Measurements from ENCODE around the gene KLF4.

Gene KLF4

DNA sequence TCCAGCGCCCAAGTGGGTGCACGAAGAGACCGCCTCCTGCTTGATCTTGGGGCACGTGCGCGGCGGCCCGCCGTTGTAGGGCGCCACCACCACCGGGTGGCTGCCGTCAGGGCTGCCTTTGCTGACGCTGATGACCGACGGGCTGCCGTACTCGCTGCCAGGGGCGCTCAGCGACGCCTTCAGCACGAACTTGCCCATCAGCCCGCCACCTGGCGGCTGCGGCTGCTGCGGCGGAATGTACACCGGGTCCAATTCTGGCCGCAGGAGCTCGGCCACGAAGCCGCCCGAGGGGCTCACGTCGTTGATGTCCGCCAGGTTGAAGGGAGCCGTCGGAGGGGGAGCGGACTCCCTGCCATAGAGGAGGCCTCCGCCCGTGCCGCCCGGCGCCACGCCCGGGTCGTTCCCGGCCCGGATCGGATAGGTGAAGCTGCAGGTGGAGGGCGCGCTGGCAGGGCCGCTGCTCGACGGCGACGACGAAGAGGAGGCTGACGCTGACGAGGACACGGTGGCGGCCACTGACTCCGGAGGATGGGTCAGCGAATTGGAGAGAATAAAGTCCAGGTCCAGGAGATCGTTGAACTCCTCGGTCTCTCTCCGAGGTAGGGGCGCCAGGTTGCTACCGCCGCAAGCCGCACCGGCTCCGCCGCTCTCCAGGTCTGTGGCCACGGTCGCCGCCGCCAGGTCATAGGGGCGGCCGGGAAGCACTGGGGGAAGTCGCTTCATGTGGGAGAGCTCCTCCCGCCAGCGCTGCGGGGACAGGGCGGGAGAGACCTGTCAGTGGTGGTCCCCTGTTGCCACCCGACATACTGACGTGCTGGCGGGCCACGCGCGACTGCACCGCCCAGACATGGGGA is 1.8 kb downstream of the KLF4 start:
- no peak for DNase-seq (ENCODE audit: low read depth, low spot score)

DNA sequence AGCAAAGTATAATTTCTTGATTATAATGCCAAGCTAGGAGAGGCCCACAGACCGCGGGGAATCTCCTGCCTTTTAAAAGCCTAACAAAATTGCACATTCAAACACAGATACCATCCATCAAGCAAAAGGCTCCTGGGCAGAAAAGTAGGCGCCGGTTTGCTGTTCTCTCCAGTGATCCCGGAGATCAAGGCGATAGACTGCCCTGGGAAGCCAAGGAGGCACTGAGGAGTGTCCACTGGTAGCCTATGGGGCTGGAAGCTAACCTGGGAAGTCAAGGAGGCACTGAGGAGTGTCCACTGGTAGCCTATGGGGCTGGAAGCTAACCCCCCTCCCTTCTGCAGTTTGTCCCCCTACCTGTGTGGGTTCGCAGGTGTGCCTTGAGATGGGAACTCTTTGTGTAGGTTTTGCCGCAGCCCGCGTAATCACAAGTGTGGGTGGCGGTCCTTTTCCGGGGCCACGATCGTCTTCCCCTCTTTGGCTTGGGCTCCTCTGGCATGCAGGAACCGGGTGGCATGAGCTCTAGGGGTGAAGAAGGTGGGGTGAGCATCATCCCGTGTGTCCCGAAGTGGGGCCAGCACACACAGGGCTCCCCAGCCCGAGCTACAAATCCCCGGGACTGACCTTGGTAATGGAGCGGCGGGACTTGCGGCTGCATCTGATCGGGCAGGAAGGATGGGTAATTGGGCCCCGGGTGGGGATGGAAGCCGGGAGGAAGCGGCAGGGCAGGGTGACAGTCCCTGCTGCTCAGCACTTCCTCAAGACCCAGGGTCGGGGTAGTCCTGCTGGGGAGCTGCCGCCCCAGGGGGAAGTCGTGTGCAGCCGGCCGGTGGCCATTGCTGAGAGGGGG is 2.7 kb downstream of the KLF4 start:
- no peak for DNase-seq (ENCODE audit: low read depth, low spot score)

DNA sequence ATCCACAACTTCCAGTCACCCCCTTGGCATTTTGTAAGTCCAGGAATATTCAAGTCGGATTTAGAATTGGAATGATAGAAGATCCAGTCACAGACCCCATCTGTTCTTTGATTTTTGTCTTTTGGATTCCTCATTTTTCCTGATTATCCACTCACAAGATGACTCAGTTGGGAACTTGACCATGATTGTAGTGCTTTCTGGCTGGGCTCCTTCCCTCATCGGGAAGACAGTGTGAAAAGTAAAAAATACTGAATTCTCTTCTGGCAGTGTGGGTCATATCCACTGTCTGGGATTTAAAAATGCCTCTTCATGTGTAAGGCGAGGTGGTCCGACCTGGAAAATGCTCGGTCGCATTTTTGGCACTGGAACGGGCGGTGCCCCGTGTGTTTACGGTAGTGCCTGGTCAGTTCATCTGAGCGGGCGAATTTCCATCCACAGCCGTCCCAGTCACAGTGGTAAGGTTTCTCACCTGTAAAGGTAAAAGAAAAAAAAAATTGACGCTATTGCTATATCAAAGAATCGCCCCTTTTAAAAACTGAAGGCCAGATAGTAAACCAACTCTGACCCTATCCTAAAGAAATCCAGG is 4.0 kb downstream of the KLF4 start:
- DNase-seq (ENCODE audit: low read depth, low spot score), result no peak

DNA sequence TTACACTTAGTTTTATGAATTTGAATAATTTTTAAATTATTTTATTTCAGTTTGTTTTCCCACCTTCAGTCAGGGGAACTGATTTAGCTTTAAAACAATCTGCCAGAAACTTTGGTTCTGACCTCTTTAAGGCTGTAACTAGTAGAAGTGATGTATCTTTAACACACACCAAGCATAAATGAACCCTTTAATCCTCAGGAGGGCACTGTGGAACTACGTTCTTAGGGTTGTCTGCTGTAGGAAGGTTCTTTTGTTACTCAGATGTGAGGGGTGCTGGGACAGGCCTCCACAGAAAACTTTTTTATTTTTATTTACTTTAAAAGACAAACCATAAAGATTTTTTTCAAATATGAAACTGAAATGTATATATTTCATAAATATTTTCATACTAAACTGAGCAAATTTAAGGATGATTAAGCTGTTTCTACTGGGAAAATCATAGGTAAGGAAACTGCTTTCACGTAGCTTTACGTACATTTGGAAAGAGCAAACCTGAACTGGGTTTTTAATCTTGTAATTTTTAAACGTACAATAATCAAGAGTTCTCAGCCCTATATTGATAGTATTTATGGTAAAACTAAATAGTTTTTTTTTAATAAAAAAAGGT is 5.3 kb downstream of the KLF4 start:
- no peak for DNase-seq (ENCODE audit: low read depth, low spot score)

DNA sequence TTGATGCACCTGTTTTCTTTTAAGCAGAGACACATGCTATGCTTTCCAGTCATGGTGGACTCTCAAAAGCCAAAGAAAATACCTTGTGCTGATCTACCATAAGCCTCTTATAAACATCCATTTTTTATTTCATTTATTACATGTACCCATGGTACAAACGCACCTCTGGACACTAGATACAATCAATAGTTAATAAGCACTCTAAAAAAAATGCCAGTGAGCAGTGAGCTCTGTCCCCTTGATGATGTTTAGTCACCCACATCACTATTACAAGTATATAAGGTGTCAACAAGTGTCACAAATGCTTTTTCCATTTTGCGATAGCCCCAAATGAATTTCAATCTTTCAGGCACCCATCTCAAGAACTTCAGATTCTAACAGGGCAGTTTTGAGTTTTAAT is 5.9 kb downstream of the KLF4 start:
- DNase-seq (ENCODE audit: low read depth, low spot score), result no peak

DNA sequence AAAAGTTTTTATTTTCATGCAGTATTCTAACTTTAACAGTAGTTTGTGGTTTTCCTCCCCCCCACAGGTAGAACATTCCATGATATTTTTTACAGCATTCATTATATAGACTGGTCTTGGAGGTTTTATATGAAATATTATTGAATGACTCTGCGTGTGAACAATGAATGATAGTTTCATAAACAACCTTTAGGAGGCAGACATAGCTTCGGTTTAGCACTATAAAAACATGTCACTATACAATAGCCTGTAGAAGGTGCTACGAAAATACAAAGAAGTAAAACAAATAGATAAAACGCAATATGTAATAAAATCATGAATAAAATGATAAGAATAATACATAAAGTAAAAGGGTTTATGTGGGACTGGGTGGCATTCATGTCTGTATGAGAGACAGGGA is 8.5 kb downstream of the KLF4 start:
- DNase-seq (ENCODE audit: low read depth, low spot score), result no peak

DNA sequence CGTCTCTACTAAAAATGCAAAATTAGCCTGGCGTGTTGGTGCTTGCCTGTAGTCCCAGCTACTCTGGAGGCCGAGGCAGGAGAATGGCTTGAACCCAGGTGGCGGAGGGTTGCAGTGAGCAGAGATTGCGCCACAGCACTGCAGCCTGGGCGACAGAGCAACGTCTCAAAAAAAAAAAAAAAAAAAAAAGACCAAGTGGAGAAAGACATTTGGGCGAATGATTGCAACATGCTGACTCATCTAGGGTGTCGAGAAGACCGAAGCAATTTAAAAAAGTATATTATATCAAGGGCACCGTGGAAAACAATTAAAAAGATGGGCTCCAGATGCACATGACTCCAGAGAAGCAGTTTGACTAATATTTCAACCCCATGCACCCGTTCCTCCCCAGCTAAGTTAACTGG is 9.2 kb downstream of the KLF4 start:
- DNase-seq (ENCODE audit: low read depth, low spot score), result no peak

DNA sequence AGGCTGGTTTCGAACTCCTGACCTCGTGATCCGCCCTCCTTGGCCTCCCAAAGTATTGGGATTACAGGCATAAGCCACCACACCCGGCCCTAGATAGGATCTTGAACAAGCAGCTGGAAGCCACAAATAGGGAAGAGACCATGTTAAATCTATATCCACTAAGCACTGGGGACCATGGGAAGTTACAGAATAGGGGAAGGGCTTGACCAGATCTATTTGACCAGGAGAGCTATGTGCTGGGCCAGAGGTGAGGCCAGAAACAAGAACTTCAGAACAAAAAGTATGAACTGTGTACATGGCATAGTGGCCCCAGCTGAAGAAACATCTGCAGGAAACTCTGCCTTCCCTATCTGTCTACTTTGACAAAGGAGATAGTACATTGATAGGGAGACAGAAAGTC is 10.8 kb downstream of the KLF4 start:
- no peak for DNase-seq (ENCODE audit: low read depth, low spot score)

DNA sequence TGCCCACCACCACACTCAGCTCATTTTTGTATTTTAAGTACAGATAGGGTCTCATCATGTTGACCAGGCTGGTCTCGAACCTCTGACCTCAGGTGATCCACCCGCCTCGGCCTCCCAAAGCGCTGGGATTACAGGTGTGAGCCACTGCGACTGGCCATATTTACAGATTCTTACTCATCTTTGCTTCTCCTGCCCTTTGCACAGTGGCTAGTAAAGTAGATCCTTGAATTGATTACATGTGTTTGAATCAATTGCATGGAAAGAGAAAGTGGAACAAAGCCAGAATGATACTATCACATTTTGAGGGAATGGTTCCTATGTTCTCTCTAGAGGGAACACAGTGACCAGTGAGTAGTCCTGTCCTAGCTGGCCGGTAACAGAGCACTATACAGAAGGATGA is 15.4 kb downstream of the KLF4 start:
- DNase-seq (ENCODE audit: low read depth, low spot score), result no peak

DNA sequence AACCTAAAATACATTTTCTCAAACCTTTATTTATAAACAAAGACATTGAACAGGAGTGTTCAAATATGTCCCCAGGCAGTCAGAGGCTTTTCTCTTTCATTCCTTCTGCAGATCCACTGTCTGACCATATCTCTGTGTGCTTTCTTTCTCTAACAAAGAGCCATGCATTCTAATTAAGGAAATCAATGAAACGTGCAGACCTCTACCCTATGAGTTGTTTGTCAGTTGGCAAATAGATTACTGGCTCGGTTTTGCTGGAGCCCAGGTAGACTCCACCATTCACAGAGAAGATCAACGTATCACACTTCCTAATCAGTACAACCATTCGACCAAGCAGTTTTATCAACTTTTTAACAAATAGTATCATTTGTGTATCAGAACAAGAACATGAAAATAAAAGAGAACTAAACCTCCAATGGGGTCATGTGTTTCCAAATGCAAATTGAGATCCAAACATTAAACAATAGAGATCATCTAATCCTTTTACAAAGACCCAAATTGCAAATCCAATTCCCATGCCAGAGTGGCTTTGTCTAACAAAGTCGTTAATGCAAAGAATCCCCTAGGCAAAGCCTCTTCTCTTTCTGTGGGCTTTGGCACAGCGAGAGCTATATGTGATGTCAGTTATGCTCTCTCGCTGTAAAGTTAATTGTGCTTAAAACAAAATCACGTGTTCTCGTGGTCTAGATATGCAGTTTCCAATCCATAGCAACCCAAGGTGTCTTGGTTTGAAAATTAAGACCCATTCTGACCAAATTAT is 16.8 kb downstream of the KLF4 start:
- no peak for DNase-seq (ENCODE audit: low read depth, low spot score)

DNA sequence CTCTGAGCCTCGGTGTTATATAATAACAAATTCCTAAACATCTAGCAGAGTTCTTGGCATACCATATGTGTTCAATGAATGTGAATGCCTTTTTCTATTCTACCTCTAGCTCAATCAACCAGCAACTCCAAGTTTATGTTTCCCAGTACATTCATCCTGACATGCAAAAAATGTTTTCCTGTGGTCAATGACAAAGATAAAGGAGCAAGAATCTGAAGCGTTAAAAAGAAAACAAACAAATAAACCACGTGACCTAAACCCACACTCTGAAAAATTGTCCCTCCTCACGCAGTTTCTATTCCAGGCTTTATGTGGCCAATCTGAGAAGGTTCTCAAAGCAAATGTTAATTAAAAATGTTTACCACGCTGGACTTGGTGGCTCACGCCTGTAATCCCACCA is 18.0 kb downstream of the KLF4 start:
- DNase-seq (ENCODE audit: low read depth, low spot score), result no peak

DNA sequence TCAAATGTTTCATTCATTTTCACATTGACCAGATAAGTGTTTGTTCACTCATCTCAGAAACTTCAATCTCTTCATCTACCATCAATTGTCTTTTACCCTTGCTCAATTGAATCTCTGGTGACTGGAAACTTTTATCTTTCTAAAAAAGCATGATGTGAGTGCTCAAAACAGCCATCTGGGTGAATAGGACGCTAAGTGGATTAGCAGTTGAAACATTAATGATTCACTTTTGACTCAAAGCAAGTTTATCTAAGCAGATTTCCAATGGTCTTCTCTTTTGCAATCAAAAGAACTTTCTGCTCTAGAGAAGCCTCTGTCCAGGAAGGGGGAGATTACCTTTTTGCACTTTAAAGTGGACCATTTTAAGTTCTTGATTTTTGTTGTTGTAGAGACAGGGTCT is 22.2 kb downstream of the KLF4 start:
- DNase-seq (ENCODE audit: low read depth, low spot score), result no peak

DNA sequence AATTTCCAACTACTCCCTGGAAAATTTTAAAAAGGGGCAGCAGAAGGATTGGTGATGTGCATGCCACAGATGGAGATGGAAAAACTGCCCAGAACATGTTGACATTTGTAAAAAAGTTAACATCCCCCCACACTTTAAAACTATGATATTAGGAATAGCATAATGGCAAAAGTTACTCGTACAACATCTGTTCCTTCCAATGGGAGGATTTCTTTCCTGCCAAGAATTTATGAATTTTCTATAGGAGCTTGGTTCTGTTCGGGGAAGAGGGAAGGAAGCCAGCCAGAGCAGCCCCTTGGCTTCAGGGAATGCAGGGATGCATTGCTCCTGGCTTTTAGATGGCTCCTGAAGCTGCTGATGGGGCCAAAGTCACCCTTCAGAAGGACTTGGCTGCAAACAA is 22.7 kb downstream of the KLF4 start:
- DNase-seq (ENCODE audit: low read depth, low spot score), result no peak

DNA sequence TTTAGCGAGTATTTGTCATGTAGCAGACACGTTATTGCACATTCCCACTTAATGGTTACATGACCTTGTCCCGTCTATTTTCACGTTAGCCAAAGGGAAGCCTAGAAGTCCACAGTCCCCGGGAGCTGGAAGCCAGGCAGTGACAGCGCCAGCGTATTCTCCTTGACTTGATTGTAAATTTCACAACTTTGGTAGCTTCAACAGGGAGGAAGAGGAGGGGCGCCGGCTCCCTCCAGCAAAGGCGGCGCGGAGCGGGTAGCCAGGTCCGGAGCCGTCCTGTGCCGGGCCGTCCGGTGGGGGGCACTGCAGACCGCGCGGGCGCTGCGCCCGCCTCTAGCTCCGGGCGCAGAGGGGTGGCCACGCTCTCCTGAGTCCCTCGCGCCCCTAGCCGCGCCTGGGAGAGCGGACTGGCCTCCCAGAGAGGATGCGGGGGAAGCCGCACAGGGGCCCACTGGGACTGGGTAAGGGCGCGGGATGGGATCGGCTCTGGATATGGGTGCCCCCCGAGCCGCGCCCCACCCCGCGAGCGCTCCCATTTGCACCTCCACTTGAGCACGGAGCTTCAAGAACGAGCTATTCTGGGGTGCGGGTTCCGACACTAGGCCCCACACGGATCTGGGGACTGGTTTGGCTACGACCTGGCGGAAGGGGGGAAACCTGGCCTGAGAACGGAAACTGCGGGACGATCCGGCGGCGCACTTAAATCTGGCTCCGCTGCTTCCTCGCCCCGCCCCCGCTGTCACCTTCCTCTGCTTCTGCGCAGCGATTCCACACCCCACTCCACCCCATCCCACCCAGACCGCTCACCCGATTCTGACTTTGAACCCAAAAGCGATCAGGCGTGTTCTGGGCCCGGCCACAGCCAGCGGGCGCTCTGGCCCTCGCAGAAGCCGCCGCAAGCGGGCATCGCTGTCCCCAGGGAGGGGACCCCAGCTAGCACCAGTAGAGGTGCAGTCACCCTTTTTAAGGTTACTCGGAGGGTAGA is 23.8 kb downstream of the KLF4 start:
- no peak for DNase-seq (ENCODE audit: low read depth, low spot score)

DNA sequence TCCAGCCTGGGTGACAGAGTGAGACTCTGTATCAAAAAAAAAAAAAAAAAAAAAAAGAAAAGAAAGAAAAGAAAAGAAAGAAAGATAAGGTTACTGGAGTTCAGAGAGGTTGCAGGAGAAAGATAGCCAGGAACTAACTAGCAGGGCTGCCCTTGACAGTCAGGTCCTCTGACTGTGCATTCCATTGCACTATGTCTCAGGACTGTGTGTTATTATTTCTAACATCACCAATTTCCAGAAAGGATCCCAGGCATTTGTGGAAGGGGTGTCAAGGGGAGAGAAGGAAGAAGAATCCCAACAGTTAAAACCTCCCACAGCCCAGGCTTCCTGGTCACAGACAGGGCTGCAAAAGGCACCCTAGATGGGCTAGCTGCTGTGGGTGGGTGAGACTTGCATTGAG is 25.1 kb downstream of the KLF4 start:
- DNase-seq (ENCODE audit: low read depth, low spot score), result no peak

DNA sequence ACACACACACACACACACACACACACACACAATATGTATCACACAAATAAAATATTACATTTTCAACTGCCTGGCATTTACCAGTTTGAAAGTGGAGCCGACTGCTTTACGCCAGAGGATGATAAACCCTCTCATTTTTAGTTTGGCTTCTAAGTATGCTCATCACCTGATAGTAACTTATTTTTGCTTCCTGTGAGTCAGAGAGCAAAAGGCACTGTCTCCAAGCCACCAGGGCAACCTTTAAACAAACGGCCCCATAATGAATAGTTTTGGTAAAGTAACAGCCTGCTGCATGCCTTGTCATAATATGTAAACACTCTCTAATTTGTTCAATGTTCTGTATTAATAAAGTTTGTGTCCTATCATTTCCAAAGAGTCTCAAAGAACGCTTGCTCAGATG is 26.9 kb downstream of the KLF4 start:
- no peak for DNase-seq (ENCODE audit: low read depth, low spot score)

DNA sequence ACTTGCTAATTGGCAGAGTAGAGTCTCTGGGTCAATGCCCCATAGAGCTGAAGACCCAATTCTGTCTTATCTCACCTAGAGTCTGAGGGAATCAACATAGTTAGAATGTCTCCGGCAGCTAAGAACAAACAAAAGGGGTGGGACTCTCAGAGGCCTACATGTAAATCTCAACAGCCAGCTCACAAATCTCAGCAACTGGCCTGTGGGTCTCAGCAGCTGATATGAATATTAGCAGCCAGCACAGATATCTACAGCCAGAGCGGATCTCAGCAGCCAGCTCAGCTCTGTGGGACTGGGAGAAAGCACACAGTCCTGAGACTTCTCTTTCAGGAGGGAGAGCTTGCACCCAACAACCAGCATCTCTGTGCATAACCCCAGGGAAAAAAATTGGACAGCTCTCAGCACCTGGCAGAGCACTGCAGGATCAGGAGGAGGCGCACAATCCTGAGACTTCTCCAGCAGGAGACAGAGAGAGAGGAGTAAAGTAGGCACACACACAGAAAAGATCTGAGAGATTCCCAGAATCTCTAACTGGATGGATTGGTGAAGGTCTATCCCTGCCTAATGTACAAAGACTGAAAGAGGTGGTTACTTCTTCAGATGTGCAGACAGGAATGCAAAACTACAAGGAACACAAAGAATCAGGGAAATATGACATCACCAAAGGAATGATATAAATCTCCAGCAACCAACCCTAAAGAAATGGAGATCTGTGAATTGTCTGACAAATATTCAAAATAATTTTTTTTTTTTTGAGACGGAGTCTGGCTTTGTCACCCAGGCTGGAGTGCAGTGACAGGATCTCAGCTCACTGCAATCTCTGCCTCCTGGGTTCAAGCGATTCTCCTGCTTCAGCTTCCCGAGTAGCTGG is 29.2 kb downstream of the KLF4 start:
- no peak for DNase-seq (ENCODE audit: low read depth, low spot score)

DNA sequence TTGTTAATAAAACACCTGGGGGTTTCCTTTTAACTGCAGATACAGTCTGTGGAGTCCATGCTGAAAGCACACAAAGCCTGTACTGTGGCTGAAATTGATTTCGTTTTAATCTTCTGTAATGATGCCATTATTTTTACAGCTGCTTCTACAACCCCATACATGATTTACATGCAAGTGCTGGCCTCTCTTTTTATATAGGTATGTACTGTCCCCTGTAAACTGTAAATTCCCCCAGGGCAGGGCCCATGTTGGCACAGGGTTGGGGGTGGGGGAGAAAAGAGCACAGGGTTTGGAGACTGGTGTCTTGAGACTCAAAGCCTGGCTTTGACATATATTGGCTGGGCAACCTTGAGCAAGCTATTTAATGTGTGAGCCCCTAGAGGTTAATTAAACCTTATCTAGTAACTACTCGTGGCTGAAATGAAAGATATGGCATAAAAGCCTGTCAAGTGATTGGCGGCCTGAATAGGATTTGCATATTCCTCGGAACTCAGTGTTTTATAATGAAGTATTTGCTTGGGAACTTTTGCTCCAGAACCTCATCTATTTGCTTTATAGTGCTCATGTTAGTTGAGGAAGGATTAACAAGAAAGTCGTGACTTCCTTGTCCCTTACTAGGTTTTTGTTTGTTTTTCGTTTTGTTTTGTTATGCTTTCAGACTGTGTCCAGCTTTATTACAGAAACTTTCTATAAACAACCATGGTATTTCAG is 34.0 kb downstream of the KLF4 start:
- DNase-seq (ENCODE audit: low read depth, low spot score), result no peak

DNA sequence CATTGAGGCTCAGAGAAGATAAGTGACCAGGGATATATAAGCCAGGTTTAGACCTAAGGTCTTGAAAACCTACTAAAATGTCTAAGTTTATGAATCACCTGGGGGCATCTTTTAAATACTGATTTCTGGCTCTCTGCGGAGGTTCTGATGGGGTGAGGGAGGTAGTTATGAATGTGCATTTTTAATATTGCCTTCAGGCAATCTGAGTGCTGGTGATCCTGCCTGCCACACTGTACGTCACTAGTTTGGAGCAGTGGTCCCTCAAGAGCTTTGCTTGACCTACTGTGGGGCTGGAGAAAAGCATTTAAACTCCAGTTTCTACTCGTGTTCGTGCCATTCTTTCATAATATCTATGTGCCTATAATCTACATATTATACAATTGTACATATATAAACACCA is 36.1 kb downstream of the KLF4 start:
- DNase-seq (ENCODE audit: low read depth, low spot score), result no peak
